GM23248 (cell line): Measurements from ENCODE around the gene STRA8.

Experiments used
- EZH2 ChIP-seq: fragments of 200-600 bp; sonication (generic); IDR thresholded peaks from 2 replicates; pipeline ENCODE4 v1.6.1; 2018; ENCODE audit warnings: antibody characterized with exemption, mild to moderate bottlenecking; ENCODE audit not compliant: insufficient read depth, poor library complexity, severe bottlenecking
- EZH2phosphoT487 ChIP-seq: fragments of 200-600 bp; sonication (generic); IDR thresholded peaks from 2 replicates; pipeline ENCODE4 v1.6.1; 2018; ENCODE audit warnings: antibody characterized with exemption, moderate library complexity, mild to moderate bottlenecking, low read depth; ENCODE audit not compliant: insufficient read depth

GRCh38 chr7:135188298-135188984, 45.2 kb upstream of the STRA8 start:
- TF ChIP-seq EZH2 (no peak), EZH2phosphoT487 (no peak)
